SU-DHL-6 (cell line): Measurements from ENCODE around the gene MEX3A.

Experiments used
- H2AFZ ChIP-seq: fragments of 200-600 bp; sonication (generic); 2 replicates; pipeline ENCODE4 v1.6.1; 2014; ENCODE audit warnings: low read depth, mild to moderate bottlenecking, moderate library complexity, mixed read lengths, antibody characterized with exemption, low read length; ENCODE audit not compliant: severe bottlenecking
- H3F3A ChIP-seq: fragments of 200-600 bp; shearing (Covaris generic); 2 replicates; pipeline ENCODE4 v1.6.0; 2016; ENCODE audit warnings: antibody characterized with exemption, mild to moderate bottlenecking; ENCODE audit not compliant: insufficient read depth
- H3K27ac ChIP-seq: fragments of 200-600 bp; sonication (generic); 2 replicates; pipeline ENCODE4 v1.5.1; 2016; ENCODE audit warnings: low read depth, mild to moderate bottlenecking, low read length, moderate library complexity, mixed read lengths
- H3K27me3 ChIP-seq: fragments of 200-600 bp; sonication (generic), shearing (Covaris generic); 2 replicates; pipeline ENCODE4 v1.6.0; 2014; ENCODE audit warnings: mild to moderate bottlenecking, low read length
- H3K36me3 ChIP-seq: fragments of 200-600 bp; sonication (generic); 2 replicates; pipeline ENCODE4 v1.6.1; 2014; ENCODE audit warnings: mild to moderate bottlenecking, low read length, mixed read lengths
- H3K4me2 ChIP-seq: fragments of 300-600, 200-600 bp; shearing (Covaris generic), sonication (generic); 2 replicates; pipeline ENCODE4 v1.6.0; 2014; ENCODE audit warnings: low read length, low read depth, mild to moderate bottlenecking; ENCODE audit not compliant: poor library complexity, severe bottlenecking
- H3K4me3 ChIP-seq: fragments of 200-600 bp; sonication (generic); 2 replicates; pipeline ENCODE4 v1.5.1; 2014; ENCODE audit warnings: antibody characterized with exemption, low read length, mild to moderate bottlenecking, mixed read lengths; ENCODE audit not compliant: insufficient read depth, poor library complexity, severe bottlenecking
- H3K79me2 ChIP-seq: fragments of 200-600 bp; sonication (generic); 2 replicates; pipeline ENCODE4 v1.6.1; 2014; ENCODE audit warnings: mild to moderate bottlenecking, low read length, moderate library complexity; ENCODE audit not compliant: insufficient read depth
- H3K9ac ChIP-seq: fragments of 200-600 bp; sonication (generic); 2 replicates; pipeline ENCODE4 v1.7.0; 2014; ENCODE audit warnings: mild to moderate bottlenecking, low read length
- H3K9me2 ChIP-seq: fragments of 200-600 bp; sonication (generic); replicated peaks from 2 replicates; pipeline ENCODE4 v1.6.1; 2014; ENCODE audit warnings: low read length; ENCODE audit not compliant: insufficient read depth
- H3K9me3 ChIP-seq: fragments of 200-600 bp; sonication (generic); 2 replicates; pipeline ENCODE4 v1.6.1; 2014; ENCODE audit warnings: low read length, mixed read lengths; ENCODE audit not compliant: insufficient read depth
- H4K20me1 ChIP-seq: fragments of 200-600 bp; sonication (generic); 2 replicates; pipeline ENCODE4 v1.6.1; 2014; ENCODE audit warnings: low read depth, mild to moderate bottlenecking, antibody characterized with exemption, low read length, moderate library complexity, mixed read lengths
- CTCF ChIP-seq: fragments of 200-600 bp; sonication (generic); IDR thresholded peaks from one replicate; pipeline ENCODE4 v1.5.1; 2017; ENCODE audit warnings: antibody characterized with exemption, mild to moderate bottlenecking, low read length, moderate library complexity; ENCODE audit not compliant: insufficient read depth, poor library complexity, severe bottlenecking
- EZH2phosphoT487 ChIP-seq: fragments of 200-600 bp; sonication (generic), shearing (Covaris generic); conservative IDR thresholded peaks from 2 replicates; pipeline ENCODE4 v1.6.1; 2018; ENCODE audit warnings: mild to moderate bottlenecking, antibody characterized with exemption, low read length, moderate library complexity, mixed read lengths

Gene MEX3A

GRCh38 chr1:156112276-156113137, 30.2 kb upstream of the MEX3A start:
- Histone ChIP-seq H3K27me3 (no peaks in the 10 kb centered on the region), H3K27ac (no peak overlapping the region), H3K79me2 (no peaks in the 10 kb centered on the region), H3K9me3 (no peaks in the 10 kb centered on the region), H2AFZ (no peak overlapping the region), H3K9me2 (no peaks in the 10 kb centered on the region), H3F3A (no peaks in the 10 kb centered on the region), H3K4me2 (no peak overlapping the region), H3K4me3 (no peak overlapping the region), H4K20me1 (no peaks in the 10 kb centered on the region), H3K9ac (no peak overlapping the region), H3K36me3 (no peaks in the 10 kb centered on the region)
- TF ChIP-seq EZH2phosphoT487 (no peak), CTCF (no peak)

GRCh38 chr1:156111355-156111962, 29.2 kb upstream of the MEX3A start:
- H3K27me3 ChIP-seq = no peaks in the 10 kb centered on the region
- H3F3A ChIP-seq = peaks cover 7% of the 10 kb centered on the region; the same call in 1 of the 2 replicates
- H3K4me3 ChIP-seq = no peak overlapping the region
- H3K4me2 ChIP-seq = no peak overlapping the region
- H2AFZ ChIP-seq = no peak overlapping the region
- no peaks in the 10 kb centered on the region for H3K9me3 ChIP-seq
- H3K9ac ChIP-seq = no peak overlapping the region
- no peaks in the 10 kb centered on the region for H3K9me2 ChIP-seq
- H3K36me3 ChIP-seq = no peaks in the 10 kb centered on the region
- H3K79me2 ChIP-seq = no peaks in the 10 kb centered on the region
- H4K20me1 ChIP-seq = no peaks in the 10 kb centered on the region
- H3K27ac ChIP-seq = no peak overlapping the region
- TF ChIP-seq EZH2phosphoT487 (no peak), CTCF (no peak)

GRCh38 chr1:156110252-156110651, 28.0 kb upstream of the MEX3A start:
- Histone ChIP-seq H3K36me3 (no peaks in the 10 kb centered on the region), H3K79me2 (no peaks in the 10 kb centered on the region), H4K20me1 (no peaks in the 10 kb centered on the region), H3K27ac (no peak overlapping the region), H3K27me3 (no peaks in the 10 kb centered on the region), H3F3A (peaks cover 11% of the 10 kb centered on the region; the same call in 1 of the 2 replicates), H3K9me3 (no peaks in the 10 kb centered on the region), H2AFZ (no peak overlapping the region), H3K9me2 (no peaks in the 10 kb centered on the region), H3K9ac (no peak overlapping the region), H3K4me2 (no peak overlapping the region), H3K4me3 (no peak overlapping the region)
- TF ChIP-seq EZH2phosphoT487 (no peak), CTCF (no peak)
